Measurements from ENCODE around the gene MDFI.
A peak's percentile ranks its signal among the peaks of the same experiment; 100 is the strongest.

The MDFI gene

DNA sequence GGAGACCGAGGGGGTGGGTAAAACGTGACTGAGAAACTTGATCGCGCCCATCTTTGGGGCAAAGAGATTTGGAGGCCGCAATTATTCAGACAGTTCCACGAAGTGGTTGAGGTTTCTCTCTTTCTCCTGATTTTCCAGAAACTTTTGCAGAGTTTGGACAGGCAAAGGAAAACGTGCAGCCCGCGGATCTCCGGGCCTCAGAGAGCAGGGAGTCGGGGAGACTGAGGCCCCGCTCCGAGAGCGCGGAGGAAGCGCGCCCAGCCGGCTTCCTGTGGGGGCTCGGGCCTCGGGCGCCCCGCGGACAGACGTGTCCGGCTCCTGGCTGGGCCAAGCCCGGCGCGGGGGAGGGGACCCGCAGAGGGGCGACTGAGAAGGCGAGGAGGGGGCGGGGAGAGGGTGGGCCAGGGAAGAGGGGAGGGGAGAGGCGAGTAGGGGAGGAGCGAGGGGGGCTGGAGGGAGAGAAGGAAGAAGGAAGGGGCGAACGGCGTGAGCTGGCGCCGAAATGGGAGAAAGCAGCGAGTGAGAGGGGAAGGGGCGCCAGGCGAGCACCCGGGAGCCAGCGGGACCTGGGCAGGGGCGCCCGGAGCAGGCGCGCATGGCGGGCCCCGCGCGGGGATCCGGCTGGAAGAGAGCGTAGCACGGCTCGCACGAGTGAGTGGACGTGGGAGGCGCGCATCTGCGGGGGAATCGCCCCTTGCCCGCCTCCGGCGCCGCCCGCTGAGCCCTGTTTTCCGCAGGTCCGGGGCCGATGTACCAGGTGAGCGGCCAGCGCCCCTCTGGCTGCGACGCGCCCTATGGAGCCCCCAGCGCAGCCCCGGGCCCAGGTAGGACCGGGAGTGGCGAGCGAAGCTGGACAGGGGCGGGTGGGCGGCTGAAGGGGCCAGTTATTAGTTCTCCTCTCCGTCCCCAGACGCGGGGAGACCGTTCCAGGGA is at the start of gene MDFI:
Gene MDFI (plus strand): TSS at position 467 of the 933 bp plus-strand sequence. CDS start 282 bp downstream, at position 749.
- DNase-seq = no peak

DNA sequence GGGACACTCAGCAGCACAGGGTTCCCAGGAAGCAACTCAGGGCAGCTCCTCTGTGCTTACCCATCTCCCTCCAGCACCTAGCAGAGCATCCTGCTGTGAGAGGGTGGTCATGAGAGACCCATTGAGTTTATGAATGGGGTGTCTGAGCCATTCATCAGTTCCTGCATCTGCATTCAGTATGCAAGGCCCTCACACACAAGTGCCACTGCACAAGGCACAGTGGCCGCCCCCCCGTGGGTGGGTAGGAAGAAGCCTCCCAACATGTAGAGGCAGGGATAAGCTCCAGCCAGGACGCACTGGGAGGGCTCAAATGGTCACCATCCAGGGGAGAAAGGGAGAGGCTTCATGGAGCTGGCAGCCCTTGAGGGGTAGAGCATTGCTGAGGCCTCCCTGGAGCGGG is 49.0 kb upstream of the MDFI start:
- DNase-seq = no peak

- no peak for DNase-seq
Measured at GRCh38 chr6:41589636-41590622, 48.3 kb upstream of the MDFI start.

GRCh38 chr6:41591122-41591521 is 47.1 kb upstream of the MDFI start:
- no peak for DNase-seq

- peak; percentile 81 for DNase-seq
Measured at GRCh38 chr6:41591859-41592502, 46.3 kb upstream of the MDFI start.

DNA sequence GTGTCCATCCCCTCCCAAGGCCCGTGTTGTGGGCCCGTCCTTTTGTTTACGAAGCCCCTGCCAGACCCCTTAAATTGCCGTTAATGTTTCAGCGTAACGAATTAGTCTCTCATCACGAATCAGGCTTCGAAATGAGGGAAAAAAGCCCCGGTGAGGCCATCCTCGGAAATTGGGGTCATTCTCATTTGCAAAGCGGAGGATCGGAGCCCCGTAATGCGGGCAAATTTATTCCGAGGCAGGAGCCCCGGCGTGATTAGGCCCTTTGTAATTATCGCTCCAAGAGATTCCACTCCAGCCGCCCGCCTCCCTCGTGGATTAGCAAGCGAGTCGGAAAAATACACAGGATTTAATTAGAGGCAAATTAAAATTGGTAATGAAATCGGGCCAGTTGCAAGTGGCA is 44.9 kb upstream of the MDFI start:
- no peak for DNase-seq

GRCh38 chr6:41593839-41594238 is 44.4 kb upstream of the MDFI start:
- no peak for DNase-seq

DNA sequence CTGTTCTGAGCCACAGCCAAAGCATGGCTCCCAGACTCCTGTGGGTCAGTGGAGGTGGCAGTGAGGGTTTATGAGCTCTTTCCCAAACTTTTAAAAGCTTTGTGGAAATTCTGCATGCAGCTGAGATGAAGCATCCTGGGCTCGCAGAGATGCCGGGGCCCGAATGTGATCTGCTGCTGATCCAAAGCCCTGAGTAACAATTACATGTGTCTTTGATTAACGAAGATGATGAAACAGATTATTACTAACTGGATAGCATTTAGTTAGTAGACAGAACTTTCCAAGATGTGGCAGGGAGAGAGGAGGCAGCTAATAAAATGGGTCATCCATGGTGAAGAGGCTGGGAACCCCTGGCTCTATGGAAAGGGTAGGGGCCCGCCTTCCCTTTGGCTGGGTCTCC is 43.9 kb upstream of the MDFI start:
- no peak for DNase-seq

GRCh38 chr6:41594766-41595165 is 43.5 kb upstream of the MDFI start:
- no peak for DNase-seq

- no peak for DNase-seq
Measured at GRCh38 chr6:41595166-41595565, 43.1 kb upstream of the MDFI start.

DNA sequence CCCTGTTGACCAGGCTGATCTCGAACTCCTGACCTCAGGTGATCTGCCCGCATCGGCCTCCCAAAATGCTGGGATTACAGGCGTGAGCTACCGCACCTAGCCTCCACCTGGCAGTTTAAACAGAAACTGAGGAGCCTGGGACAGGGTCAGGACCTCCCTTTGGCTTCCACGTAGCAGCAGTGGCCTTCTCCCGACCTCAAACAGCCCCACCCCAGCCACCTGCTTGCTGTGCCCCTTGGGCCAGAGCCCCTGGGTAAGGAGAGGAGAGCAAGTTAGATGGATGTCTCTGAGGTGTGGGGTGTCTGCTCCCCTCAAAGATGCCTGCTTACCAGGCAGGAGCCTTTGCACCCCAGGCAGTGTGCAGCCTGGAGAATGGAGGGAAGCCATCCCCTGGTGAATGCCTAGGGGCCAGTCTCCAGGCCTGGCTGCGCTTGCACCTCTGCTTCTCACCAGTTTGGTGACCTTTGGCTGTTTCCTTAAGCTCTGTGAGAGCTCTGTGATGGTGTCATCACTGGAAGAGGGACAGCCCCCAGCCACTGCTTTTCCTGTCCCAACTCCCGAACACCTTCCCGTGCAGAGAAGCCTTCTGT is 42.1 kb upstream of the MDFI start:
- no peak for DNase-seq

DNA sequence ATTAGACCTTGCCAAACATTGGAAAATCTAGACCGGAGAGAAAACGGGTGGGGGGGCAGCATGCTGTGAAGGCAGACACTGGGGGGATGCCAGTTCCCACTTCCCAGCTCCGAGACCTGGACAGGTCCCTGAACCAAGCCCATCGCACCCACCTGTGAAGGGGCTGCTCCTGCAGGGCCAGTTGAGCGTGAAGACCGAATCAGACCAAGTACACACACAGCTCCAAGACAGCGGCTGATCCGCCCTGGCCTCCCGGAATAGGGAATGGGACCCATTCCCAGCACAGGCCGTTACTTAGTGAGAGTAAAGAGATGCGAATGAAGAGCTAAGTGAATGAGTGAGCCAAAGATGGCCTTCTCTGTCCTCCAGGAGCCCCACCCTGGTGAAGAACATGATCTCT is 41.5 kb upstream of the MDFI start:
- no peak for DNase-seq

GRCh38 chr6:41597246-41598000 is 40.8 kb upstream of the MDFI start:
- no peak for DNase-seq

GRCh38 chr6:41598670-41599014 is 39.6 kb upstream of the MDFI start:
- no peak for DNase-seq

DNA sequence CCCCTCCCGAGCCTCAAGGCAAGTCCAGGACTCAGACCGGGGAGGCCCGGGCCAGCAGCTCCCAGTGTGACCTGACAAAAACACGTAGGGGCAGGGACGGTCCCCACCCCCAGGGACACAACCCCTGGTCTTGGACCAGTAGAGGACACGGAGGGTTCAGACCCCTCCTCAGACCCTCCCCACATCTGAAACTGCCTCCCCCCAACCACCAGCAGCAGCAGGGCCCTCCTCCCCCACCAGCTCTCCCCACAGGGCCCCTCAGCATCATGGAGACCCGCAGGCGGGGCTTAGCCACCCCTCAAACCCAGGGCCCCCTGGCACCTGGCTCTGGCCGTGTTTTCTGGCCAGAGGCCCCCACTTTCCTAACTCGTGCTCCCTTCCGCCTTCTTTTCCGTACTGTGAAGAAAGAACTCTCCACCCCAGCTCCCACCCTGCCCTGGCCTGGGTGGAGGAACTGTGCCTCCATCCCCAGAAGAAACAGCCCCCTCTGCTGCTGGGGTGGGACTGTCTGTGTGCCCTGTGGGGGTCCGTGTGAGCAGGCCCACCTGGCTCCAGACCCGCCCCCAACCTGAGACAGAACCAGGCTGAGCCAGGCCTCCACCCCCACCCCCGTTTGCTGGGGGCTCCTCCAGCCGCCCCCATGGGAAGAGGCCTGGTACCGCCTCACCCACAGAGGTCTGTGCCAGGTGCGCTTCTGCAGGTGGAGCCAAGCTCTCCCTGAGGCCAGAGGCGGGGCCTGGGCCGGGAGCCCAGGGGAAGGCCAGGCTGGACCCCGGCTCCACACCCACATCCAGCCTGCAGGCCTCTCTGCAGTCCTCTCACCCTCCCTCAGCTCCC is 39.0 kb upstream of the MDFI start:
- DNase-seq = no peak

DNA sequence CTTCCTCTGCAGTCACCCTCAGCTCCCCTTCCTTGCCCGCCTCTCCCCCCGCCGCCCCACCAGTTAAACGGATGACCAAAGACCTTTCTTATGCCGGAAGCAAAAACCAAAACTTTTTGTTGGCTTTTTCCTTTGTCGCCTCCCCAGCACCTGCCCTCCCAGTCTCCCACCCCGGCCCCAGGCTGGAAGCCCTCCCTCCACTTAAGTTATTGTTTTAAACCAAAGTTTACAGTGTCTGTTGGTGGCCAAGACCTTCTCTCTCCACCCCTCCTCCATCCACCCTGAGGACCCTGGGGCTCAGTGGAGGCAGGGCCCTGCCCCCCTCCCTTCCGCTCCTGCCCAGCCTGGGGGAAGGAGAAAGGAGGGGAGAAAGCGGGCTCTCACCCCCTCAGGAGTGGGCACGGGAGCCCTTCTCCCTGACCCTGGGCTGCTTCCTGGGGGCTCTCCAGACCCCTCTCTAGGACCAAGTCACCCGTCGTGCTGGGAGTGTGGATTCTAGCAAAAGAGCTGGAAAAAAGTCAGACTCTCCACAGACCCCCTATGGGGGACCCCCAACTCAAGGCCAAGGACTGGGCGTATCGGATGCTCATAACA is 38.3 kb upstream of the MDFI start:
- DNase-seq = no peak

GRCh38 chr6:41600499-41601247 is 37.6 kb upstream of the MDFI start:
- DNase-seq = no peak

GRCh38 chr6:41601248-41601549 is 37.1 kb upstream of the MDFI start:
- no peak for DNase-seq

DNA sequence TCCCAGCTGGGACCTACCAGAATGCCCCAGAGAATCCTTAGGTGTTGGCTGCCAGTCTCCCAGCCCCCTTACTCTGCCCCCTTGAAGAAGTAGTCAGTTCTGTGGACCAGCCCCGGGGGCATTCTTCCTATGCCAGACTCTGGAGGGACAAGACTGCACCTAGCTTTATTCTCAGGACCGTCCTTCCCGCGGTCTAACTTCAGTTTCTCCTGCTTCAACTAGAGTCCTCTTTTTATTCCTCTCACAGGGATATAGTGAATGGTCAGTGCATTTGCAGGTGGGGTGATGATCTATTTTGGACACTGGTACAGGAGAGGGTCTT is 35.9 kb upstream of the MDFI start:
- DNase-seq = no peak
